ENCODE results near the gene DOCK6. TPM values are rescaled to one million over a fixed set of nuclear protein-coding genes. Genes with fewer than 3 reads are reported as not detected.

The DOCK6 gene
- total RNA-seq, 1 experiment from 2014 or later: 82.4 TPM

DNA sequence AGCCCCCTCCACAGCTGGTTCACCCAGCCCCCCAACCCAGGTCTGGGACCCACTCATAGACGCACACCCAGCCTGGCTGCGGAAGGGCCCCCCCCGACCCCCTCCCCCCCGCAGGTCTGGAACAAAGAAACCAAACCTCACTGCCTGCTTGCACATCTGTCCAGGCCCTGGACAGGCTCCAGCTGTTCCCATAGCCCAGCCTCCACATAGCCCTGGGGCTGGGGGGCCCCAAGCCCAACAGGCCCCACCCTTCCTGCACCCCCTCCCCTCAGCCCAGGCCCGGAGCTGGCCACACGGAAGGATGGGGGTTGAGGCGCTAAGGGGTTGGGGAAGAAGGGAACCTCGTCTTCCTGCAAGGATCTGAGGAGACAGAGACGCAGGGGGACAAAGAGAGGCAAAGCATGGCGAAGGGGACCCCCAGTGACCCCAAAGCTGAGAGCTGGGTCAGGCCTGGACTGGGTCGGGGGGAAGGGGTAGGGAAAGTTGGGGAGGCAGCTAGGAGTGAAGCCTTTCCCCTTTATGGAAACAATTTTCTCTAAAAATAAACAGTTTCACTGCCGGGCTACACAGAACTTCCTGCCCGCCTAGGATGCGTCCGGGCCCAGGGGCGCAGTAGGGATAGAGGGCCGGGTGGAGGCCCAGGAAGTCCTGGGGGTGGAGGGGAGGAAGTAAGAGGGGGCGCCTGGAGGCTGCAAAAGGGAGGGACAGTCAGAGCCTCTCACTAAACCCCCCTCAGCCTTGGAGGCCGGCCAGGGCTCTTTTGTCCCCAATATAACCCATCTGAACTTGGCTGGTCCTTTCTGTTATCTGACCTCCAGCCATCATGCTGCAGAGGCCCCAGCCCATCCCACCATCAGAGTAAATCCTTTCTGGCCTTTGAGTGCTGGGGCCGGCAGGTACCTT is 67.4 kb downstream of the DOCK6 start:
- intact Hi-C loops (cut with micrococcal nuclease): no loop called here
- RAD21 ChIA-PET (ENCODE audit: low non-redundant PET in 1 of 2, low total read pairs in 2 of 2, uncharacterized antibody in 2 of 2, unreplicated experiment in 2 of 2): no interaction called here

More for the DNA sequence above, 67.4 kb downstream of the DOCK6 start:
- Histone ChIP-seq H3K9ac (ENCODE audit: low read length) (no peak overlapping the region), H3K36me3 (ENCODE audit: control insufficient read depth in 1 of 2, insufficient read depth in 2 of 2, low read length in 2 of 2) (peaks cover 0 to 8% of the 10 kb centered on the region in 2 experiments; a peak in 1 of 4 replicates), H3K27me3 (ENCODE audit: insufficient read depth, low read length) (no peaks in the 10 kb centered on the region), H3K9me2 (ENCODE audit: insufficient read depth) (no peaks in the 10 kb centered on the region), H2AFZ (ENCODE audit: low read depth, low read length, poor library complexity, severe bottlenecking) (no peak overlapping the region), H3K79me2 (ENCODE audit: insufficient read depth, low read length) (0 out of 2 replicates have a peak, but pooled peaks cover 2% of the 10 kb centered on the region), H3K9me3 (ENCODE audit: control insufficient read depth in 1 of 2, insufficient read depth in 1 of 2, low read depth in 1 of 2, low read length in 2 of 2) (no peaks in the 10 kb centered on the region), H3K4me3 (replicated peaks in 1 of 2; ENCODE audit: low read depth in 1 of 2, low read length in 2 of 2) (no peak overlapping the region), H3K4me1 (ENCODE audit: control insufficient read depth in 1 of 2, insufficient read depth in 2 of 2, low read length in 2 of 2) (peaks cover 26 to 38% of the 10 kb centered on the region in 2 experiments), H3K27ac (ENCODE audit: low read depth, low read length) (no peak overlapping the region), H4K20me1 (ENCODE audit: insufficient read depth) (no peaks in the 10 kb centered on the region), H3K4me2 (ENCODE audit: low read length) (no peak overlapping the region)
- POLR2A ChIA-PET: no interaction called here
- BruUV-seq (replicated peaks): no TSS peak
- TF ChIP-seq ZNF274 (IDR thresholded peaks at IDR 0.05; ENCODE audit: low read depth, low read length) (no peak), CEBPB (IDR thresholded peaks at IDR 0.05; ENCODE audit: low read depth) (no peak), EGR1 (IDR thresholded peaks at IDR 0.05; ENCODE audit: low read depth) (no peak), JUND (IDR thresholded peaks at IDR 0.05) (no peak), SRF (IDR thresholded peaks at IDR 0.05; ENCODE audit: low read depth) (no peak), EZH2phosphoT487 (IDR thresholded peaks at IDR 0.05; ENCODE audit: borderline replicate concordance) (no peak), ZFX (IDR thresholded peaks at IDR 0.05) (no peak), CBX3 (IDR thresholded peaks at IDR 0.05; ENCODE audit: low read depth) (no peak), POLR2A (IDR thresholded peaks at IDR 0.05; ENCODE audit: borderline replicate concordance, extremely low read depth, insufficient read depth, insufficient read length) (no peak), SIN3A (IDR thresholded peaks at IDR 0.05; ENCODE audit: low read depth) (no peak), YY1 (IDR thresholded peaks at IDR 0.05; ENCODE audit: extremely low read depth, insufficient replicate concordance, low read depth, low read length) (no peak), TCF7L2 (IDR thresholded peaks at IDR 0.05; ENCODE audit: borderline replicate concordance, extremely low read depth, insufficient read depth, insufficient read length) (no peak), SP1 (IDR thresholded peaks at IDR 0.05; ENCODE audit: low read depth) (no peak), RAD21 (IDR thresholded peaks at IDR 0.05; ENCODE audit: low read depth) (no peak), FOSL1 (IDR thresholded peaks at IDR 0.05; ENCODE audit: low read depth) (no peak)
- TF ChIP-seq, protein P1, sequence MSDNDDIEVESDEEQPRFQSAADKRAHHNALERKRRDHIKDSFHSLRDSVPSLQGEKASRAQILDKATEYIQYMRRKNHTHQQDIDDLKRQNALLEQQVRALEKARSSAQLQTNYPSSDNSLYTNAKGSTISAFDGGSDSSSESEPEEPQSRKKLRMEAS (IDR thresholded peaks at IDR 0.05): no peak
- TF ChIP-seq, protein P2, sequence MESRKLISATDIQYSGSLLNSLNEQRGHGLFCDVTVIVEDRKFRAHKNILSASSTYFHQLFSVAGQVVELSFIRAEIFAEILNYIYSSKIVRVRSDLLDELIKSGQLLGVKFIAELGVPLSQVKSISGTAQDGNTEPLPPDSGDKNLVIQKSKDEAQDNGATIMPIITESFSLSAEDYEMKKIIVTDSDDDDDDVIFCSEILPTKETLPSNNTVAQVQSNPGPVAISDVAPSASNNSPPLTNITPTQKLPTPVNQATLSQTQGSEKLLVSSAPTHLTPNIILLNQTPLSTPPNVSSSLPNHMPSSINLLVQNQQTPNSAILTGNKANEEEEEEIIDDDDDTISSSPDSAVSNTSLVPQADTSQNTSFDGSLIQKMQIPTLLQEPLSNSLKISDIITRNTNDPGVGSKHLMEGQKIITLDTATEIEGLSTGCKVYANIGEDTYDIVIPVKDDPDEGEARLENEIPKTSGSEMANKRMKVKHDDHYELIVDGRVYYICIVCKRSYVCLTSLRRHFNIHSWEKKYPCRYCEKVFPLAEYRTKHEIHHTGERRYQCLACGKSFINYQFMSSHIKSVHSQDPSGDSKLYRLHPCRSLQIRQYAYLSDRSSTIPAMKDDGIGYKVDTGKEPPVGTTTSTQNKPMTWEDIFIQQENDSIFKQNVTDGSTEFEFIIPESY (IDR thresholded peaks at IDR 0.05; ENCODE audit: extremely low read depth, insufficient replicate concordance, low read length): no peak
- TF ChIP-seq, protein P3, sequence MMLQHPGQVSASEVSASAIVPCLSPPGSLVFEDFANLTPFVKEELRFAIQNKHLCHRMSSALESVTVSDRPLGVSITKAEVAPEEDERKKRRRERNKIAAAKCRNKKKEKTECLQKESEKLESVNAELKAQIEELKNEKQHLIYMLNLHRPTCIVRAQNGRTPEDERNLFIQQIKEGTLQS (IDR thresholded peaks at IDR 0.05): no peak
- CTCF ChIA-PET: no interaction called here
- ATAC-seq (no peak), DNase-seq (ENCODE audit: low read depth, low spot score) (no peak)
